Glomerular visceral epithelial cell (primary cell): ENCODE results near the gene LPAR5.

Source experiments
- DNase-seq: peaks from one replicate; pipeline ENCODE4 v3.0.0-alpha.2; 2016; ENCODE audit errors: extremely low spot score

LPAR5 gene

GRCh38 chr12:6638305-6638704 lies 2.5 kb upstream of the LPAR5 start:
- DNase-seq: no peak

- no peak for DNase-seq
Observed at GRCh38 chr12:6635375-6635855, 344 bp downstream of the LPAR5 start.

- DNase-seq: peak; percentile 44
Observed at GRCh38 chr12:6632026-6632983, 3.5 kb downstream of the LPAR5 start.

GRCh38 chr12:6631549-6631961 lies 4.2 kb downstream of the LPAR5 start:
- no peak for DNase-seq

- DNase-seq: no peak
Observed at GRCh38 chr12:6630736-6631135, 5.0 kb downstream of the LPAR5 start.

GRCh38 chr12:6627616-6628015 lies 8.1 kb downstream of the LPAR5 start:
- DNase-seq: no peak

- DNase-seq: no peak
Observed at GRCh38 chr12:6626654-6627283, 9.0 kb downstream of the LPAR5 start.

GRCh38 chr12:6620885-6621274 lies 14.9 kb downstream of the LPAR5 start:
- DNase-seq: no peak

GRCh38 chr12:6620137-6620884 lies 15.4 kb downstream of the LPAR5 start:
- no peak for DNase-seq

GRCh38 chr12:6618483-6619225 lies 17.1 kb downstream of the LPAR5 start:
- DNase-seq: no peak

GRCh38 chr12:6615802-6616201 lies 20.0 kb downstream of the LPAR5 start:
- no peak for DNase-seq

- no peak for DNase-seq
Observed at GRCh38 chr12:6614513-6615172, 21.1 kb downstream of the LPAR5 start.

- DNase-seq: peak; percentile 93
Observed at GRCh38 chr12:6613776-6614512, 21.8 kb downstream of the LPAR5 start.

GRCh38 chr12:6613015-6613775 lies 22.6 kb downstream of the LPAR5 start:
- peak; percentile 84 for DNase-seq

- no peak for DNase-seq
Observed at GRCh38 chr12:6612652-6613014, 23.1 kb downstream of the LPAR5 start.

- no peak for DNase-seq
Observed at GRCh38 chr12:6612247-6612646, 23.5 kb downstream of the LPAR5 start.

GRCh38 chr12:6608592-6609281 lies 27.0 kb downstream of the LPAR5 start:
- DNase-seq: no peak

GRCh38 chr12:6607751-6608591 lies 27.8 kb downstream of the LPAR5 start:
- peak; percentile 82 for DNase-seq
